Tibial nerve (tissue), 4 donors: Measurements from ENCODE around the gene TMEM169. TPM values are rescaled to one million over a fixed set of nuclear protein-coding genes. Genes with fewer than 3 reads are reported as not detected.

Experiments
- DNase-seq, 2 donors: peaks; one replicate each; pipeline ENCODE4 v3.0.0-alpha.2; 2019; ENCODE audit warnings: low spot score in 2 of 2
- H3K27ac ChIP-seq, 4 donors: fragments of 200-600 bp; sonication (generic) in 3 of 4; one replicate each; pipeline ENCODE4 v1.5.1; 2017 to 2019; ENCODE audit warnings: mild to moderate bottlenecking in 1 of 4
- H3K27me3 ChIP-seq, 2 donors: fragments of 200-600 bp; sonication (generic) in 1 of 2; one replicate each; pipeline versions ENCODE4 v1.5.1 to v1.6.0; 2017 to 2019
- H3K36me3 ChIP-seq, 3 donors: fragments of 200-600 bp; sonication (generic); one replicate each; pipeline ENCODE4 v1.5.1; 2018 to 2019
- H3K4me1 ChIP-seq, 4 donors: fragments of 200-600 bp; sonication (generic) in 3 of 4; one replicate each; pipeline ENCODE4 v1.5.1; 2017 to 2019
- H3K4me3 ChIP-seq, 4 donors: fragments of 200-600 bp; sonication (generic) in 3 of 4; one replicate each; pipeline ENCODE4 v1.5.1; 2017 to 2019; ENCODE audit warnings: mild to moderate bottlenecking in 1 of 4, moderate library complexity in 1 of 4
- H3K9me3 ChIP-seq, 4 donors: fragments of 200-600 bp; sonication (generic) in 3 of 4; one replicate each; pipeline ENCODE4 v1.5.1; 2017 to 2019
- EP300 ChIP-seq, 2 donors: sonication (generic); formaldehyde crosslinking; IDR thresholded peaks; one replicate each; pipeline ENCODE4 v1.6.1; 2017; ENCODE audit warnings: antibody characterized with exemption in 2 of 2, mild to moderate bottlenecking in 1 of 2
- POLR2A ChIP-seq, 2 donors: fragments of 450-650 bp; IDR thresholded peaks; one replicate each; pipeline ENCODE4 v1.6.1; 2017; ENCODE audit warnings: antibody characterized with exemption in 2 of 2, mild to moderate bottlenecking in 2 of 2, moderate library complexity in 2 of 2
- WGBS, 2 donors: methylation state at CpG; one replicate each; pipeline ENCODE4 v1.1.5; 2018; 5-methylcytosine and 5-hydroxymethylcytosine counted together
- total RNA-seq, 4 donors: library from RNA; depleted of rRNA; stranded (reverse); fragments of >200 nt; gene quantifications; one replicate each; pipeline ENCODE4 v1.1.0, GENCODE V29; 2016
- TF ChIP-seq, protein P1 (sequence below), 5 experiments: fragments of 200-600 bp in 3 of 5; fragments of 450-650 bp in 2 of 5; sonication (generic) in 3 of 5; IDR thresholded peaks; one replicate each; pipeline ENCODE4 v1.5.1; 2016 to 2019; ENCODE audit warnings: antibody characterized with exemption in 5 of 5, mild to moderate bottlenecking in 3 of 5, moderate library complexity in 2 of 5

TMEM169 gene
- total RNA-seq, 4 donors from 2014 or later = 0.59 to 2.8 (median 1.7) TPM

DNA sequence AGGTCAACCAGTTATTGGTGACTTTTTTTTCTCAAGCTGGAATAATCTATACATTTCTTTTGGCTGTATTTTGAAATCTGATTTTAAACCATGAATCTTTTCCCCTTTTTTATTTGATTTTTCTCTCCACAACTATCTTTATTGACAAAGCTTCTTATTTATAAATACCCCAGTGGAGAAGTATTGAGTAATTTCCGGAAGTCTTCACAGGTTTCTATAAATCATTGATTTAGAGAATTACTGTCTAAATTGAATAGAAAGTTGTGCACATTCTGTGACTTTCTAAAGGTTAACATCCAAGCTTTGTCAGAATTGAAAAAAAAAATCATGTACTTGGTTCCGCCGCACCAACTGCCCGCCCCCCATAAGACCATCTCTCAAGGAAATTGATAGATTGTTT lies 67.3 kb downstream of the TMEM169 start:
- H3K4me1 ChIP-seq = no peaks in the 10 kb centered on the region
- 92% methylated on average over 4 of the region's 4 CpGs for WGBS, 2 donors
- no peaks in the 10 kb centered on the region for H3K9me3 ChIP-seq
- no peaks in the 10 kb centered on the region for H3K27me3 ChIP-seq
- no peak for DNase-seq
- no peak overlapping the region for H3K4me3 ChIP-seq
- peaks cover 0 to 97% (median 15%) of the 10 kb centered on the region in 3 donors for H3K36me3 ChIP-seq
- TF ChIP-seq EP300 (IDR thresholded peaks at IDR 0.05) = no peak
- no peak for TF ChIP-seq POLR2A (IDR thresholded peaks at IDR 0.05)
- TF ChIP-seq, protein P1, sequence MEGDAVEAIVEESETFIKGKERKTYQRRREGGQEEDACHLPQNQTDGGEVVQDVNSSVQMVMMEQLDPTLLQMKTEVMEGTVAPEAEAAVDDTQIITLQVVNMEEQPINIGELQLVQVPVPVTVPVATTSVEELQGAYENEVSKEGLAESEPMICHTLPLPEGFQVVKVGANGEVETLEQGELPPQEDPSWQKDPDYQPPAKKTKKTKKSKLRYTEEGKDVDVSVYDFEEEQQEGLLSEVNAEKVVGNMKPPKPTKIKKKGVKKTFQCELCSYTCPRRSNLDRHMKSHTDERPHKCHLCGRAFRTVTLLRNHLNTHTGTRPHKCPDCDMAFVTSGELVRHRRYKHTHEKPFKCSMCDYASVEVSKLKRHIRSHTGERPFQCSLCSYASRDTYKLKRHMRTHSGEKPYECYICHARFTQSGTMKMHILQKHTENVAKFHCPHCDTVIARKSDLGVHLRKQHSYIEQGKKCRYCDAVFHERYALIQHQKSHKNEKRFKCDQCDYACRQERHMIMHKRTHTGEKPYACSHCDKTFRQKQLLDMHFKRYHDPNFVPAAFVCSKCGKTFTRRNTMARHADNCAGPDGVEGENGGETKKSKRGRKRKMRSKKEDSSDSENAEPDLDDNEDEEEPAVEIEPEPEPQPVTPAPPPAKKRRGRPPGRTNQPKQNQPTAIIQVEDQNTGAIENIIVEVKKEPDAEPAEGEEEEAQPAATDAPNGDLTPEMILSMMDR (IDR thresholded peaks at IDR 0.05) = no peak
- H3K27ac ChIP-seq = no peak overlapping the region

DNA sequence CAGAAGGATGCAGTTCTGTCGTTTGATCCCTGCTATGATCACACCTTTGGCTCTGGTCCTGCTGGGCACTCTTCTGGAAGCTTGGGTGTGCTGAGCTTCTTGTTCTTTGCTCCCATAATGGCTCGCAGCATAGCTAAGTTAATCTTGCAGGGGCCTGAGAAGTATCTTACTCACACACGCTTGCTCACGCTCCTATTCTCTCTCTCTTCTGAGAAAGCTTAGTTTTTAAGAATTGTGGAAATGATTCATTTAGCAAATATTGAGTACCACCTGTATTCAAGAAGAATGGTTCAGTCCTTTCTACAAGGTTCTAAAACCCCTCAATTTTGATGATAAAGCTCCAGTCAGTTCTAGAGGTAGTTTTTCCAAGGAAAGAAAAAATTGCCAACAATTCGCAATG lies 68.0 kb downstream of the TMEM169 start:
- Histone ChIP-seq H3K4me1 (no peaks in the 10 kb centered on the region), H3K27ac (no peak overlapping the region), H3K36me3 (peaks cover 0 to 93% (median 7%) of the 10 kb centered on the region in 3 donors), H3K9me3 (no peaks in the 10 kb centered on the region), H3K27me3 (no peaks in the 10 kb centered on the region), H3K4me3 (no peak overlapping the region)
- 82 to 84% methylated on average over 5 of the region's 5 CpGs for WGBS, 2 donors
- TF ChIP-seq EP300 (IDR thresholded peaks at IDR 0.05) = no peak
- TF ChIP-seq, protein P1 (IDR thresholded peaks at IDR 0.05) = no peak
- TF ChIP-seq POLR2A (IDR thresholded peaks at IDR 0.05) = no peak
- DNase-seq = no peak

DNA sequence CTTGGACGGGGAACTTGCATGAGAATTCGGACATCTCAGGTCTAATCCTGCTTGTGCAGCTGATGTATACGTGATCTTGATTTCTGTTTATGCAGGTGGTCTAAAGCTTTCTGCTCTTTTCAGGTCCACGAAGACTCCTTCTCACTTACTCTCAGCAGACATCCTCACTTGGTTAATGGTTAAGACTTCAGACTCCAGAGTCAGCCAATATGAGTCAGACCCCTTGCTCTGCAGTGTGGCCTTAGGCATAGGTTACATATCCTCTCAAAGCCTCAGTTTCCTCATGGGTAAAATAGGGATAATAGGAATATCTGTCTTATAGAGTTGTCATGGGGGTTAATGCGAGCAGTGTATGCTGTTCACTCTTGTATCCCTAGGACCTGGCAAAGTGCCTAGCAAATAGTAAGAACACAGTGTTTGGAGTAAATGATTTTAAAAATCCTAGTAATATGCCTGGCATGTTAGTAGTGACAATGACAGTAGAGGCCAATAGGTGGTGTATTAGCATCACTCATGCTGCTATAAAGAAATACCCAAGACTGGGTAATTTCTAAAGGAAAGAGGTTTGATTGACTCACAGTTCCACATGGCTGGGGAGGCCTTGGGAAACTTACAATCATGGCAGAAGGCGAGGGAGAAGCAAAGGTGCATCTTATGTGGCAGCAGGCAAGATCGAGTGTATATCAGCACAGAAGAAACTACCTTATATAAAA lies 69.8 kb downstream of the TMEM169 start:
- TF ChIP-seq POLR2A (IDR thresholded peaks at IDR 0.05) = no peak
- no peak for TF ChIP-seq EP300 (IDR thresholded peaks at IDR 0.05)
- TF ChIP-seq, protein P1 (IDR thresholded peaks at IDR 0.05) = no peak
- H3K36me3 ChIP-seq = peaks cover 0 to 93% (median 14%) of the 10 kb centered on the region in 3 donors
- no peak for DNase-seq

More for the DNA sequence above, 69.8 kb downstream of the TMEM169 start:
- Histone ChIP-seq H3K27ac (no peak overlapping the region), H3K4me1 (no peaks in the 10 kb centered on the region), H3K9me3 (no peaks in the 10 kb centered on the region), H3K4me3 (no peak overlapping the region), H3K27me3 (no peaks in the 10 kb centered on the region)
- WGBS, 2 donors = 81 to 83% methylated on average over 7 of the region's 7 CpGs

Other genes starting within 250 kb of the TMEM169 start
- gene MREG, start 68.4 kb upstream of the TMEM169 start, total RNA-seq = 10 to 100 TPM in 1 of 4 donors, 1 to 10 TPM in 3; 2.9 to 14.6 (median 3.6) TPM
- 10 to 100 TPM; 12.7 to 18.8 (median 16.0) TPM for gene PECR, start 110 bp upstream of the TMEM169 start, total RNA-seq
- 100 to 1,000 TPM; 134 to 164 (median 147) TPM for gene XRCC5, start 27.4 kb downstream of the TMEM169 start, total RNA-seq